B cell (primary cell): ENCODE data around the gene TPO. TPM values are rescaled to one million over a fixed set of nuclear protein-coding genes. Genes with fewer than 3 reads are reported as not detected.

Source experiments
- ATAC-seq: fragments of 200-7000 bp; cut with Tn5 transposase; one replicate; pipeline ENCODE4 v1.10.0; 2021; ENCODE audit warnings: low read depth, mild to moderate bottlenecking, moderate number of reproducible peaks, moderate library complexity
- CTCF ChIA-PET: fragments of 350-600 bp; sonication (Branson Sonifier 250); formaldehyde crosslinking; loops from one replicate; lab custom pipeline; 2021; ENCODE audit warnings: antibody characterized with exemption, inconsistent platforms; lab: Charles Lee
- POLR2A ChIA-PET: fragments of 350-600 bp; sonication (Branson Sonifier 250); formaldehyde crosslinking; loops from one replicate; lab custom pipeline; 2021; ENCODE audit warnings: antibody characterized with exemption; lab: Charles Lee
- DNase-seq: peaks from one replicate; pipeline ENCODE4 v3.0.0; 2013
- H2AFZ ChIP-seq: 2 replicates; pipeline ENCODE4 v1.6.1; 2012; ENCODE audit warnings: mild to moderate bottlenecking, low read depth, low read length; ENCODE audit not compliant: insufficient read depth, poor library complexity, severe bottlenecking
- H3K27ac ChIP-seq, 2 donors: 1 replicate in 1 of 2; 2 replicates in 1 of 2; pipeline ENCODE4 v1.5.1; 2012 to 2013; ENCODE audit warnings: low read length in 2 of 2, mild to moderate bottlenecking in 2 of 2, moderate library complexity in 1 of 2
- H3K27me3 ChIP-seq, 4 experiments: fragments of 200-600 bp in 1 of 4; sonication (generic) in 1 of 4; replicated peaks in 1 of 4; 1 replicate in 2 of 4; 2 replicates in 2 of 4; pipeline versions ENCODE4 v1.6.1 to v1.7.0; 2013 to 2016; ENCODE audit warnings: low read length in 3 of 4, mild to moderate bottlenecking in 2 of 4, mixed read lengths in 1 of 4, moderate library complexity in 1 of 4; ENCODE audit not compliant: insufficient read depth in 4 of 4, control insufficient read depth in 3 of 4; ENCODE audit errors: control extremely low read depth in 1 of 4
- H3K36me3 ChIP-seq, 2 experiments: replicated peaks in 1 of 2; 1 replicate in 1 of 2; 2 replicates in 1 of 2; pipeline versions ENCODE4 v1.6.1 to v1.7.1; 2013; ENCODE audit warnings: low read length in 1 of 2; ENCODE audit not compliant: insufficient read depth in 2 of 2, control insufficient read depth in 1 of 2; ENCODE audit errors: control extremely low read depth in 1 of 2, extremely low read depth in 1 of 2
- H3K4me1 ChIP-seq, 2 donors: fragments of 200-600 bp in 1 of 2; sonication (generic) in 1 of 2; 1 replicate in 1 of 2; 2 replicates in 1 of 2; pipeline versions ENCODE4 v1.5.1 to v1.6.1; 2013 to 2017; ENCODE audit warnings: low read length in 2 of 2; ENCODE audit not compliant: control insufficient read depth in 2 of 2, insufficient read depth in 2 of 2
- H3K4me2 ChIP-seq: replicated peaks from 2 replicates; pipeline ENCODE3; 2012; ENCODE audit warnings: mild to moderate bottlenecking, low read depth, low read length; ENCODE audit not compliant: poor library complexity, severe bottlenecking
- H3K4me3 ChIP-seq, 5 experiments: fragments of 200-600 bp in 1 of 5; sonication (generic) in 1 of 5; 1 replicate in 3 of 5; 2 replicates in 2 of 5; pipeline versions ENCODE4 v1.5.1 to v1.7.0; 2011 to 2016; ENCODE audit warnings: low read length in 4 of 5, mild to moderate bottlenecking in 4 of 5, low read depth in 2 of 5, control low read depth in 1 of 5, moderate library complexity in 1 of 5; ENCODE audit not compliant: insufficient read depth in 1 of 5; ENCODE audit errors: control extremely low read depth in 1 of 5, extremely low read depth in 1 of 5
- H3K79me2 ChIP-seq: fragments of 200-600 bp; sonication (generic); one replicate; pipeline ENCODE4 v1.6.0; 2016; ENCODE audit warnings: low read length; ENCODE audit not compliant: control insufficient read depth, insufficient read depth
- H3K9ac ChIP-seq: fragments of 200-600 bp; sonication (generic); 2 replicates; pipeline ENCODE4 v1.6.1; 2017; ENCODE audit warnings: mild to moderate bottlenecking, low read length, moderate library complexity
- H3K9me3 ChIP-seq, 3 donors: one replicate each; pipeline versions ENCODE4 v1.6.1 to v1.7.1; 2013; ENCODE audit warnings: low read length in 2 of 3; ENCODE audit not compliant: control insufficient read depth in 2 of 3, insufficient read depth in 1 of 3; ENCODE audit errors: control extremely low read depth in 1 of 3
- H4K20me1 ChIP-seq: 2 replicates; pipeline ENCODE4 v1.6.0; 2012; ENCODE audit warnings: mild to moderate bottlenecking, low read length; ENCODE audit not compliant: insufficient read depth, control insufficient read depth, poor library complexity, severe bottlenecking
- H3K27ac Mint-ChIP-seq: one replicate; pipeline ENCODE4 v1.8.0; 2021; ENCODE audit warnings: mixed read lengths
- H3K27me3 Mint-ChIP-seq: one replicate; pipeline ENCODE4 v1.8.0; 2021; ENCODE audit warnings: mixed read lengths
- H3K4me1 Mint-ChIP-seq: one replicate; pipeline ENCODE4 v1.8.0; 2021; ENCODE audit warnings: mixed read lengths
- H3K4me3 Mint-ChIP-seq: one replicate; pipeline ENCODE4 v1.8.0; 2021; ENCODE audit warnings: mixed read lengths
- H3K9me3 Mint-ChIP-seq: one replicate; pipeline ENCODE4 v1.8.0; 2022; ENCODE audit warnings: mixed read lengths; ENCODE audit not compliant: insufficient read depth
- WGBS: methylation state at CpG from one replicate; pipeline ENCODE4 v1.1.5; 2013; ENCODE audit warnings: missing lambda C conversion rate; ENCODE audit not compliant: insufficient coverage; 5-methylcytosine and 5-hydroxymethylcytosine counted together
- intact Hi-C: fragments of 100-400 bp; cut with micrococcal nuclease; formaldehyde crosslinking; loops from one replicate; pipeline ENCODE4 v1.10.0; 2022
- polyA plus RNA-seq: library from polyadenylated mRNA; depleted of rRNA; stranded (reverse); fragments of >200 nt; gene quantifications from 2 replicates; pipeline ENCODE4 v1.2.3, GENCODE V29; 2012
- total RNA-seq, 2 donors: library from RNA; stranded (reverse); fragments of 120-200 nt in 1 of 2; gene quantifications; 1 replicate in 1 of 2; 2 replicates in 1 of 2; pipeline versions ENCODE4 v1.2.3 to v1.2.4, GENCODE V29; 2013 to 2022
- TF ChIP-seq, protein P1 (sequence below): fragments of 200-600 bp; IDR thresholded peaks from one replicate; pipeline ENCODE4 v1.8.0; 2022; ENCODE audit warnings: antibody characterized with exemption, mild to moderate bottlenecking

TPO gene
- total and polyA plus RNA-seq, 2 donors (not counting 1 experiment from before 2014, with no cell fraction given), result not detected

DNA sequence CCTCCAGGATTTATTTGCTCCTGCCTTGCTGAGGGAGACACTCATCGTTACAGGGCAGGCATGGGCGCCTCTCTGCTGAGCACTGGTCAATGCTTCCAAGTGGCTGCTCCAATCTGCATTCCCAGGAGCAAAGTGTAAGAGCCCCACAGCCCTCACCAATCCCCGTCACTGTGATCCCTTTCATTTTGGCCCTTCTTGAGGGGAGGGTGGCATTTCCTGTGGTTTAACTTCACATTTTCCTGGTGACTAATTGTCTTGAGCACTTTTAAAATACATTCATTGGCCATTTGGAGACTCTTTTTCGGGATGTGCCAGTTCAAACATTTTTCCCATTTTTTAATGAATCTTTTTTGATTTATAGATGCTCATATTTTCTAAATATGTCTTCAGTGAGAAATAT lies 33.0 kb downstream of the TPO start:
- intact Hi-C loops, result no loop called here
- Histone ChIP-seq H3K36me3 (no peaks in the 10 kb centered on the region), H2AFZ (no peak overlapping the region), H3K9ac (no peak overlapping the region), H3K4me1 (no peaks in the 10 kb centered on the region), H3K27ac (no peak overlapping the region), H3K4me3 (no peak overlapping the region), H4K20me1 (no peaks in the 10 kb centered on the region), H3K4me2 (no peak overlapping the region), H3K9me3 (peaks cover 0 to 23% (median 0%) of the 10 kb centered on the region in 3 donors), H3K27me3 (peaks cover 0 to 15% (median 0%) of the 10 kb centered on the region in 4 experiments), H3K79me2 (no peaks in the 10 kb centered on the region)
- TF ChIP-seq, protein P1, sequence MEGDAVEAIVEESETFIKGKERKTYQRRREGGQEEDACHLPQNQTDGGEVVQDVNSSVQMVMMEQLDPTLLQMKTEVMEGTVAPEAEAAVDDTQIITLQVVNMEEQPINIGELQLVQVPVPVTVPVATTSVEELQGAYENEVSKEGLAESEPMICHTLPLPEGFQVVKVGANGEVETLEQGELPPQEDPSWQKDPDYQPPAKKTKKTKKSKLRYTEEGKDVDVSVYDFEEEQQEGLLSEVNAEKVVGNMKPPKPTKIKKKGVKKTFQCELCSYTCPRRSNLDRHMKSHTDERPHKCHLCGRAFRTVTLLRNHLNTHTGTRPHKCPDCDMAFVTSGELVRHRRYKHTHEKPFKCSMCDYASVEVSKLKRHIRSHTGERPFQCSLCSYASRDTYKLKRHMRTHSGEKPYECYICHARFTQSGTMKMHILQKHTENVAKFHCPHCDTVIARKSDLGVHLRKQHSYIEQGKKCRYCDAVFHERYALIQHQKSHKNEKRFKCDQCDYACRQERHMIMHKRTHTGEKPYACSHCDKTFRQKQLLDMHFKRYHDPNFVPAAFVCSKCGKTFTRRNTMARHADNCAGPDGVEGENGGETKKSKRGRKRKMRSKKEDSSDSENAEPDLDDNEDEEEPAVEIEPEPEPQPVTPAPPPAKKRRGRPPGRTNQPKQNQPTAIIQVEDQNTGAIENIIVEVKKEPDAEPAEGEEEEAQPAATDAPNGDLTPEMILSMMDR, result no peak
- H3K9me3 Mint-ChIP-seq, result peaks cover 5% of the 10 kb centered on the region
- ChIA-PET POLR2A (no interaction called here), CTCF (no interaction called here)
- 78% methylated on average over 2 of the region's 4 CpGs for WGBS
- ATAC-seq (no peak), DNase-seq (no peak)
- no peak overlapping the region for H3K4me3 Mint-ChIP-seq
- peaks cover 24% of the 10 kb centered on the region for H3K27me3 Mint-ChIP-seq
- H3K4me1 Mint-ChIP-seq, result no peaks in the 10 kb centered on the region
- H3K27ac Mint-ChIP-seq, result no peak overlapping the region

DNA sequence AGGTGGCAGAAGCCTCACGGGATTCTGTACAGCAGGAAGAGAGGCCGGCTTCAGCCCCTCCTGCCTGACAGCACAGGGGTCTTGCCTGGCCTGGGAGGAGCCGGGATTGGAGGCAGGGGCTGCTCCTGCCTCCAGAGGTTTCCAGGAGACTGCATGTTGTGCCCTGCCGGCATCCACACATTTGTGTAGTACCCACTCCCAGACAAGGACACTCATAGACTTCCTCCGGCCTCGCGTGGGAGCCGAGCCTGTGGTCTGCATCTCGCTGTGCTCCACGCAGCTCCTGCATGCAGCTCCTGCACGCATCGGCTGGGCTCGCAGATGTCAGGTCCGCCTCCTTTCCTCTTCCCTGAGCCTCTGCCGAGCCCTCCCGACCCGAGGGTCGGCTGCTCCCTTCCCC lies 34.7 kb downstream of the TPO start:
- Histone ChIP-seq H3K4me1 (no peaks in the 10 kb centered on the region), H3K27me3 (peaks cover 0 to 15% (median 0%) of the 10 kb centered on the region in 4 experiments), H3K9me3 (peaks cover 0 to 11% (median 0%) of the 10 kb centered on the region in 3 donors), H3K36me3 (no peaks in the 10 kb centered on the region), H4K20me1 (no peaks in the 10 kb centered on the region), H3K9ac (no peak overlapping the region), H3K4me2 (no peak overlapping the region), H3K79me2 (no peaks in the 10 kb centered on the region), H3K27ac (no peak overlapping the region), H2AFZ (no peak overlapping the region), H3K4me3 (no peak overlapping the region)
- peaks cover 24% of the 10 kb centered on the region for H3K27me3 Mint-ChIP-seq
- intact Hi-C loops, result no loop called here
- no peak overlapping the region for H3K4me3 Mint-ChIP-seq
- H3K27ac Mint-ChIP-seq, result no peak overlapping the region
- ATAC-seq (no peak), DNase-seq (no peak)
- WGBS, result 76% methylated on average over 18 of the region's 18 CpGs
- ChIA-PET CTCF (no interaction called here), POLR2A (no interaction called here)
- H3K4me1 Mint-ChIP-seq, result no peaks in the 10 kb centered on the region
- TF ChIP-seq, protein P1, result no peak
- H3K9me3 Mint-ChIP-seq, result no peaks in the 10 kb centered on the region
